Activated CD4-positive, alpha-beta T cell treated with anti-CD3 and anti-CD28 coated beads for 4 hours (primary cell): ENCODE results near the gene MS4A8.
"Not testable (repeated sequence)": the region's sequence is repeated elsewhere in the genome, so short reads cannot be mapped to it uniquely, and the experiment has no call there.

Source experiments
- DNase-seq, 2 donors: peaks; one replicate each; pipeline ENCODE4 v3.0.0-alpha.2; 2020

MS4A8 gene, protein sequence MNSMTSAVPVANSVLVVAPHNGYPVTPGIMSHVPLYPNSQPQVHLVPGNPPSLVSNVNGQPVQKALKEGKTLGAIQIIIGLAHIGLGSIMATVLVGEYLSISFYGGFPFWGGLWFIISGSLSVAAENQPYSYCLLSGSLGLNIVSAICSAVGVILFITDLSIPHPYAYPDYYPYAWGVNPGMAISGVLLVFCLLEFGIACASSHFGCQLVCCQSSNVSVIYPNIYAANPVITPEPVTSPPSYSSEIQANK

DNA sequence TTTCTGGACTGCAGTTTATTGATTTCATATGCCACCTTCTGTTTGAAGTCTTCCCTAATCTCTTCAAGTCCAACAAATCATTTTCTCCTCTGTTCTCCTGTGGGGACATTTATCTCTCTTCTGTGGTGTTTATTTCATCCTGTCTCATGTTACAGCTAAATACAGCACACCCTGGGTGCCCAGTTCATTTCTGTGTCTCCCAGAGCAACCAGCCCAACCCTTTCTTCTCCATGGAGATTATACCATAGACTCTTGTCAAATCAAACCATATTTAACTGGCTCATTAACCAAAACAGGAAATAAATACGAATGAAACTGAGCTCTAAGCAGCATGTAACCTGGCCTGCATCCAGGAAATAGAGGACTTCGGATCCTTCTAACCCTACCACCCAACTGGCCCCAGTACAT lies at the start of gene MS4A8:
Gene MS4A8 (plus strand): TSS at position 329 of the 408 bp plus-strand sequence. CDS start 1,249 bp downstream, outside the sequence.
- no peak for DNase-seq

DNA sequence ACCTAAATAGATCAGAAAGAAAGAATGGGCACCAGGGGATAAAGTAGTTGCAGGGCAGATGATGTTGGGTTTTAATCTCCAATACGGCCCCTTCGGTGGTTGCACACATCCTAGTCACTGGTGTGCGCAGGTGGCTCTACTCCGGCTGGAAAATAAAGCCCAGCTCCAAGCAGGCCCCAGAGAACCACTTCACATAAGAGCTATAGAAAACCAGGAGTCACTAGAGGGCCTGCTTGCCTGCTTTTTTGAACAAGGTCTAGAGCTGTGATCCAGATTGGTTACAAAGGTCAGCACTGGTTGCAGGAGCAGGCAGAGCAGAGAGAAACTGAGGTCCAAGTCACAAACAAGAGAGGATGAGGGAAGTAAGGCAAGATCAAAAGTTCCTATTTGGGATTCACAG lies 41.5 kb upstream of the MS4A8 start:
- no peak for DNase-seq

- no peak for DNase-seq
Measured at GRCh38 chr11:60658409-60658808, 41.0 kb upstream of the MS4A8 start.

DNA sequence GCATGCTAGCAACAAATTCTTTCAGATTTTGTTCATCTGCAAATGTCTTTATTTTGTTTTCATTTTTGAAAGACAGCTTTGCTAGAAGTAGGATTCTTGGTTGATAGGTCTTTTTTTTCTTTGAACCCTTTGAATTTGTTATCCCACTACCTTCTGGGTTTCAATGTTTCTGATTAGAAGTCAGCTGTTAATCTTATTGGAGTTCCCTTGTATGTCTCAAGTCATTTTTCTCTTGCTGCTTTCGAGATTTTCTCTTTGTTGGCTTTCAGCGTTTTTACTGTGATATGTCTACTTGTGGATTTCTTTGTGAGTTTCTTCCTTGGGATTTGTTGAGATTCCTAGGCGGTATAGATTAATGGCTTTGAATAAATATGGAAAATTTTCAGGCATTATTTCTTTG lies 27.2 kb upstream of the MS4A8 start:
- DNase-seq, result no peak

GRCh38 chr11:60678231-60678630 lies 21.2 kb upstream of the MS4A8 start:
- DNase-seq, result not testable (repeated sequence)

- DNase-seq, result no peak
Measured at GRCh38 chr11:60679879-60680278, 19.5 kb upstream of the MS4A8 start.

DNA sequence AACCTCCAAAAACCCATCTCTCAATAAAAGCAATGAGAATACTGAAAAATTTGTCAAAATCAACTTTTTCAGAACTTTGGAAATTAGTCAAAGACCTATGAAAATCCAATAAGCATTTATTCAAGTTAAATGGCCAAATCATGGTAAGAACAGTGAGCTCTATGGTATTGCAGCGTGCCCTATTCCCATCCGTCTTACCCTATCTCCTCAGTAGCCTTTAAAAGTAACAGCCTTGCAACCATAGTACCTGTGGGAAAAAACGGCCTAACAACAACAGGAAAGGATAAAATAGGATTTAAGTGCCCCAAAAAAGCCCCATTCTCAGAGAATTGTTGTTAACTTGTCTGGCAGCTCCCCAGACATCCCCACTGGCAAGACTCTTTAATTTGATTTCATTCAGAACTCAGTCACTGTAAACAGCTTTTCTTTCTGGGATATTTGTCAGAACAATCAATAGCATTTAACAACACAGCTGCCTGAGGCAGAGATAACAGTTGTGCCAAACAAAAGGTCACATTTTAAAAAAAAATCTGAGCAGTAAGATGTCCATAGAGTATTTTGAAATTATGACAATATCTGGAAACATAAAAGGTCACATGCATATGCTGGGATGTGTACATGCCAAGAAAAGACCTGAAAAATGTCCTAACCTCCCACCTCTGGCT lies 18.8 kb upstream of the MS4A8 start:
- no peak for DNase-seq

DNA sequence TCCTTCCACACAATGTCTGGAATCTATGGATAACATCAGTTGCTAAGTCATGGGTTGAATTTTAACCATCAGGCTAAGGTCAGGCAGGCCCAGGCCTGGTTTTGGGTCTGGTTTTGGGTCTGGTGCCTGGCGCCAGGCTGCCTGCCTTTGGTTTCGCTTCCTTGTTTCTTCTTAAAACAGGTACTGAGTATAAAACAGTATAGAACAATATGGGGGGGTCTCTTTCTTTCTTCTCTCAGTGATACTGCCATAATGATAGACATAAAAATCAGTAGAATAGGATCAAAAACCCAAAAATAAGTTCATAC lies 14.9 kb upstream of the MS4A8 start:
- DNase-seq, result not testable (repeated sequence)

GRCh38 chr11:60691661-60692060 lies 7.8 kb upstream of the MS4A8 start:
- no peak for DNase-seq

- DNase-seq, result no peak
Measured at GRCh38 chr11:60699936-60700335, 524 bp downstream of the MS4A8 start.

GRCh38 chr11:60700689-60701468 lies 1.5 kb downstream of the MS4A8 start:
- no peak for DNase-seq

GRCh38 chr11:60701469-60701818 lies 2.0 kb downstream of the MS4A8 start:
- DNase-seq, result no peak

DNA sequence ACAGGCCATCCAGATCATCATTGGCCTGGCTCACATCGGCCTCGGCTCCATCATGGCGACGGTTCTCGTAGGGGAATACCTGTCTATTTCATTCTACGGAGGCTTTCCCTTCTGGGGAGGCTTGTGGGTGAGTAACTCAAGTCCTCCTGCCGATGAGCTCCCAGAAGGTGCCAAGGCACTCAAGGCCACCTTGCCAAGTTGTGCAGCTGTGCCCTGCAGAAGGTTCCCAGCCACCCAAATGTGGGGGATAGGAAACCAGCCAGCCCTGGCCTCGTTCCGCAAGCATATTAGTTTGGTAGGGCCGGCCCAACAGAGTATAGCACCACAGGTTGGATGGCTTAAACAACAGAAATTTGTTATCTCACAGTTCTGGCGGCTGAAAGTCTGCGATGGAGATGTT lies 4.0 kb downstream of the MS4A8 start:
- no peak for DNase-seq

GRCh38 chr11:60705895-60706294 lies 6.5 kb downstream of the MS4A8 start:
- no peak for DNase-seq

DNA sequence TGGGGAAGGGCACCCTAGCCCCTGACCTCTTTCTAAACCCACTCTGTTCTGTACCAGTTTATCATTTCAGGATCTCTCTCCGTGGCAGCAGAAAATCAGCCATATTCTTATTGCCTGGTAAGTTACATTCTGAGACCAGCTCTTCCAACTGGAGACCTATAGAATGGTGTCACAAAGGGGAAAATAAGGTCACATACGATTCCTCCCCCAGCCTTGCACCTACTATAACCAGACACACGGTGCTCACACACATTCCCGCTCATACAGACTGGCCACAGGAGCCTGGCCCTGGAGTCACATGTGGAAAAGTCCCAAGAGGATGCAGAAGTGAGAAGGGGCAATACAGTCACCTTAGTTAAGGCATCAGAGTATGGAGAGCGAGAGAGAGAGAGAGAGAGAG lies 7.5 kb downstream of the MS4A8 start:
- DNase-seq, result no peak

DNA sequence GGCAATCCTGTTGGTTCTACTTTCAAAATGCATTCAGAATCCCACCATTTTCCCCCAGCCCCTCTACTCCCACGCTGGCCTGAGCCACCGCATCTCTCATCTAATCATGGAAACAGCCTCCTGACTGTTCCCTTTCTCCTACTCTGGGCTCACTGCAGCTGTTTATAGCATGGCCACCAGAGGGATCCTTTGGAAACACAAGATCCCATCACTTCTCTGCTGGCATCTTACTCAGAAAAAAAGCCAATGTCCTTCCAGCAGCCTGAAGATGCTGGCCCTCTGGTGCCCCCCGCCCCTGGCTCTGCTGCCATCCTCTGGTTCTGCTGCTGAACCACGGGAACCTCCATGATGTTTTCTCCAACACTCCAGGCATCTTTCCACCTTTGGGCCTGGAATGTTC lies 11.1 kb downstream of the MS4A8 start:
- no peak for DNase-seq

GRCh38 chr11:60711276-60711675 lies 11.9 kb downstream of the MS4A8 start:
- no peak for DNase-seq

DNA sequence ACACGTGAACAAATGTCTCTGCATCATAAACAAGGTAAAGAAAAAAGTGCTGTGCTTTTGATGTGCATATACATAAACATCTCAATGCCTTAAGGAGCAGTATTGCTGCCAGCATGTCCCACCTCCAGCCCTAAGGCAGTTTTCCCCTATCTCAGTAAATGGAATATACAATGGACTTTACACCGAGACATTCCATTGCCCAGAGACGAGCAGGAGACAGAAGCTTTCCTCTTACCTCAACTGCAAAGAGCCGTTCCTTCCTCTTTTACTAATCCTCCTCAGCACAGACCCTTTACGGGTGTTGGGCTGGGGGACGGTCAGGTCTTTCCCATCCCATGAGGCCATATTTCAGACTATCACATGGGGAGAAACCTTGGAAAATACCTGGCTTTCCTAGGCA lies 14.0 kb downstream of the MS4A8 start:
- DNase-seq, result not testable (repeated sequence)

GRCh38 chr11:60717956-60718355 lies 18.5 kb downstream of the MS4A8 start:
- DNase-seq, result no peak

DNA sequence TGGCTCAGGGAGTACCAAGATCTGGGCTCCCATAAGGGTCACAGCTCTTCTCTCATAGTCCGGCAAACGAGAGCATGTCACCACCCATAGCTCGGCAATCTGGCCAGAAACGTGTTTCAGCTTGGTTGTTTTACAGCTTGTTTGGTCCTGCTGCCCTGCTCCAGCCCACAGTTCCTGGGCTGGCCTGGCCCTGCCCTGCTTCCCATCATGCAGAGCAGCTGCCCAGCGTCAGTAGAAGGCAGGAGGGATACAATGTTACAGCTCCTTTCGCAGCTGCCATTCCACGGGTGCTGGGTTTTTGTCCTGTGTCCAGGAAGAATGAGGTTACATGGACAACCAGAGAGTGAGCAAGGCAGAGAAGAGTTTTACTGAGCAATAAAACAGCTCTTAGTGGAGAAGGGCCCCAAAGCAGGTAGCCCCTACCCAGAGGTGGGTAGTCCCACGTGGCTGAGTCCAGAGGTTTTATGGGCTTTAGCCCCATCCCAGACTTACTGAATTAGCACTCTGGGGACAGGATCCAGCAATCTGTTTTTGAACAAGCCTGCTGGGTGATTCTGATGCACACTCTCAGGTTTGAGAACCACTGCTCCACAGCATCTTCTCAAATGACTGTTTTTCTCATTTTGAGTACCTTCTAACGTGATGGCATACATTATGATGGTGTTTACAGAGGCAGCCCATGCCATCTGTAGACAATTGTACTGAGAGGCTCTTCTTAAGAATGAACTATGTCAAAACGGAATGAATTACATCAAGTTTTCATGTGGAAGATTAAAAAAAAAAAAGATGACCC lies 19.3 kb downstream of the MS4A8 start:
- no peak for DNase-seq

- no peak for DNase-seq
Measured at GRCh38 chr11:60719391-60719790, 20.0 kb downstream of the MS4A8 start.

- DNase-seq, result no peak
Measured at GRCh38 chr11:60720460-60720859, 21.0 kb downstream of the MS4A8 start.

- no peak for DNase-seq
Measured at GRCh38 chr11:60724420-60724819, 25.0 kb downstream of the MS4A8 start, which contains the start of gene MS4A18. Gene MS4A18, plus strand, starts transcription at chr11:60724720.
